Upper lobe of right lung (tissue), 1 donor: Measurements from ENCODE around the gene RPLP2. TPM values are rescaled to one million over a fixed set of nuclear protein-coding genes. Genes with fewer than 3 reads are reported as not detected.

ENCODE experiments used
- ATAC-seq: fragments of 200-7000 bp; cut with Tn5 transposase; one replicate; pipeline ENCODE4 v1.9.1; 2020; ENCODE audit warnings: mild to moderate bottlenecking, moderate library complexity
- DNase-seq: peaks from one replicate; pipeline ENCODE4 v3.0.0-alpha.2; 2020
- H3K27ac ChIP-seq: fragments of 200-600 bp; one replicate; pipeline ENCODE4 v1.8.0; 2022
- H3K27me3 ChIP-seq: fragments of 200-600 bp; one replicate; pipeline ENCODE4 v1.8.0; 2022; ENCODE audit warnings: mild to moderate bottlenecking
- H3K36me3 ChIP-seq: fragments of 200-600 bp; one replicate; pipeline ENCODE4 v1.8.0; 2022
- H3K4me1 ChIP-seq: fragments of 200-600 bp; one replicate; pipeline ENCODE4 v1.8.0; 2022
- H3K4me3 ChIP-seq: fragments of 200-600 bp; one replicate; pipeline ENCODE4 v1.8.0; 2022; ENCODE audit warnings: mild to moderate bottlenecking
- H3K9me3 ChIP-seq: fragments of 200-600 bp; one replicate; pipeline ENCODE4 v1.8.0; 2022
- CTCF ChIP-seq: fragments of 200-600 bp; IDR thresholded peaks from one replicate; pipeline ENCODE4 v1.8.0; 2022; ENCODE audit warnings: antibody characterized with exemption
- intact Hi-C: fragments of 100-400 bp; cut with DNase I; formaldehyde crosslinking; loops from one replicate; pipeline ENCODE4 v1.11.0; 2022
- total RNA-seq: library from RNA; stranded (reverse); fragmentation: NEBNext Ultra II Directional; extraction: Animal tissue kit (Norgen Biotek cat#: 25700); gene quantifications from one replicate; pipeline ENCODE4 v1.2.1, GENCODE V29; 2021
- donor health status: DM: no; HTN: yes; CAD: no; lungs with severe emphysema.

The RPLP2 gene
- total RNA-seq, 1 donor from 2014 or later, result 1,548 TPM

- H3K4me3 ChIP-seq, result no peak overlapping the region
- H3K4me1 ChIP-seq, result peaks cover 16% of the 10 kb centered on the region
- no peak overlapping the region for H3K27ac ChIP-seq
- H3K9me3 ChIP-seq, result no peaks in the 10 kb centered on the region
- no peak for TF ChIP-seq CTCF
- ATAC-seq (no peak), DNase-seq (peak; percentile 61)
- peaks cover 34% of the 10 kb centered on the region for H3K36me3 ChIP-seq
- intact Hi-C loops, result no loop called here
- H3K27me3 ChIP-seq, result no peaks in the 10 kb centered on the region
Measured at GRCh38 chr11:772429-773390, 37.1 kb upstream of the RPLP2 start.

GRCh38 chr11:773425-773824, 36.3 kb upstream of the RPLP2 start:
- no peak for TF ChIP-seq CTCF
- H3K9me3 ChIP-seq, result no peaks in the 10 kb centered on the region
- intact Hi-C loops, result no loop called here
- no peak overlapping the region for H3K4me3 ChIP-seq
- H3K36me3 ChIP-seq, result peaks cover 34% of the 10 kb centered on the region
- H3K4me1 ChIP-seq, result peaks cover 22% of the 10 kb centered on the region
- H3K27me3 ChIP-seq, result no peaks in the 10 kb centered on the region
- peak; percentile 58 for DNase-seq
- no peak overlapping the region for H3K27ac ChIP-seq
- ATAC-seq, result no peak

- TF ChIP-seq CTCF, result no peak
- Histone ChIP-seq H3K4me3 (no peak overlapping the region), H3K4me1 (peaks cover 23% of the 10 kb centered on the region), H3K36me3 (peaks cover 34% of the 10 kb centered on the region), H3K9me3 (no peaks in the 10 kb centered on the region), H3K27ac (no peak overlapping the region), H3K27me3 (no peaks in the 10 kb centered on the region)
- ATAC-seq (no peak), DNase-seq (peak; percentile 62)
- intact Hi-C loops, result no loop called here
Measured at GRCh38 chr11:773830-774229, 35.9 kb upstream of the RPLP2 start.

- DNase-seq, result peak; percentile 64
- H3K36me3 ChIP-seq, result peaks cover 31% of the 10 kb centered on the region
- no peak overlapping the region for H3K4me3 ChIP-seq
- no peak for TF ChIP-seq CTCF
- intact Hi-C loops, result no loop called here
- H3K4me1 ChIP-seq, result peaks cover 23% of the 10 kb centered on the region
- H3K27me3 ChIP-seq, result no peaks in the 10 kb centered on the region
- H3K9me3 ChIP-seq, result no peaks in the 10 kb centered on the region
- no peak overlapping the region for H3K27ac ChIP-seq
- ATAC-seq, result no peak
Measured at GRCh38 chr11:774873-775592, 34.7 kb upstream of the RPLP2 start.

- no peaks in the 10 kb centered on the region for H3K27me3 ChIP-seq
- DNase-seq, result no peak
- H3K27ac ChIP-seq, result no peak overlapping the region
- no peaks in the 10 kb centered on the region for H3K9me3 ChIP-seq
- peaks cover 19% of the 10 kb centered on the region for H3K36me3 ChIP-seq
- peaks cover 23% of the 10 kb centered on the region for H3K4me1 ChIP-seq
- intact Hi-C loops, result no loop called here
- no peak for TF ChIP-seq CTCF
- ATAC-seq, result no peak
- peak overlapping the region; percentile 81 for H3K4me3 ChIP-seq
Measured at GRCh38 chr11:776263-776560, 33.6 kb upstream of the RPLP2 start.
